T-helper 2 cell treated with Interferon-gamma antibody and Interleukin-4, amounts not matched to agents 5 μg/mL and 100 μg/mL, for 36 hours (primary cell): ENCODE measurements around the gene SLC39A6.
"Not testable (repeated sequence)": the region's sequence is repeated elsewhere in the genome, so short reads cannot be mapped to it uniquely, and the experiment has no call there.

Experiments
- DNase-seq: peaks from one replicate; pipeline ENCODE4 v3.0.0; 2021; ENCODE audit warnings: low spot score
- H3K27ac Mint-ChIP-seq: one replicate; pipeline ENCODE4 v1.8.0; 2021; ENCODE audit warnings: mild to moderate bottlenecking, mixed read lengths
- H3K27me3 Mint-ChIP-seq: one replicate; pipeline ENCODE4 v1.8.0; 2021; ENCODE audit warnings: low read depth, mixed read lengths
- H3K36me3 Mint-ChIP-seq: one replicate; pipeline ENCODE4 v1.8.0; 2021; ENCODE audit warnings: low read depth, mixed read lengths
- H3K4me1 Mint-ChIP-seq: one replicate; pipeline ENCODE4 v1.8.0; 2021; ENCODE audit warnings: low read depth, mixed read lengths
- H3K4me3 Mint-ChIP-seq: one replicate; pipeline ENCODE4 v1.8.0; 2022; ENCODE audit warnings: mild to moderate bottlenecking, moderate library complexity, mixed read lengths
- H3K9me3 Mint-ChIP-seq: one replicate; pipeline ENCODE4 v1.8.0; 2021; ENCODE audit warnings: mixed read lengths

The SLC39A6 gene, protein sequence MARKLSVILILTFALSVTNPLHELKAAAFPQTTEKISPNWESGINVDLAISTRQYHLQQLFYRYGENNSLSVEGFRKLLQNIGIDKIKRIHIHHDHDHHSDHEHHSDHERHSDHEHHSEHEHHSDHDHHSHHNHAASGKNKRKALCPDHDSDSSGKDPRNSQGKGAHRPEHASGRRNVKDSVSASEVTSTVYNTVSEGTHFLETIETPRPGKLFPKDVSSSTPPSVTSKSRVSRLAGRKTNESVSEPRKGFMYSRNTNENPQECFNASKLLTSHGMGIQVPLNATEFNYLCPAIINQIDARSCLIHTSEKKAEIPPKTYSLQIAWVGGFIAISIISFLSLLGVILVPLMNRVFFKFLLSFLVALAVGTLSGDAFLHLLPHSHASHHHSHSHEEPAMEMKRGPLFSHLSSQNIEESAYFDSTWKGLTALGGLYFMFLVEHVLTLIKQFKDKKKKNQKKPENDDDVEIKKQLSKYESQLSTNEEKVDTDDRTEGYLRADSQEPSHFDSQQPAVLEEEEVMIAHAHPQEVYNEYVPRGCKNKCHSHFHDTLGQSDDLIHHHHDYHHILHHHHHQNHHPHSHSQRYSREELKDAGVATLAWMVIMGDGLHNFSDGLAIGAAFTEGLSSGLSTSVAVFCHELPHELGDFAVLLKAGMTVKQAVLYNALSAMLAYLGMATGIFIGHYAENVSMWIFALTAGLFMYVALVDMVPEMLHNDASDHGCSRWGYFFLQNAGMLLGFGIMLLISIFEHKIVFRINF

DNA sequence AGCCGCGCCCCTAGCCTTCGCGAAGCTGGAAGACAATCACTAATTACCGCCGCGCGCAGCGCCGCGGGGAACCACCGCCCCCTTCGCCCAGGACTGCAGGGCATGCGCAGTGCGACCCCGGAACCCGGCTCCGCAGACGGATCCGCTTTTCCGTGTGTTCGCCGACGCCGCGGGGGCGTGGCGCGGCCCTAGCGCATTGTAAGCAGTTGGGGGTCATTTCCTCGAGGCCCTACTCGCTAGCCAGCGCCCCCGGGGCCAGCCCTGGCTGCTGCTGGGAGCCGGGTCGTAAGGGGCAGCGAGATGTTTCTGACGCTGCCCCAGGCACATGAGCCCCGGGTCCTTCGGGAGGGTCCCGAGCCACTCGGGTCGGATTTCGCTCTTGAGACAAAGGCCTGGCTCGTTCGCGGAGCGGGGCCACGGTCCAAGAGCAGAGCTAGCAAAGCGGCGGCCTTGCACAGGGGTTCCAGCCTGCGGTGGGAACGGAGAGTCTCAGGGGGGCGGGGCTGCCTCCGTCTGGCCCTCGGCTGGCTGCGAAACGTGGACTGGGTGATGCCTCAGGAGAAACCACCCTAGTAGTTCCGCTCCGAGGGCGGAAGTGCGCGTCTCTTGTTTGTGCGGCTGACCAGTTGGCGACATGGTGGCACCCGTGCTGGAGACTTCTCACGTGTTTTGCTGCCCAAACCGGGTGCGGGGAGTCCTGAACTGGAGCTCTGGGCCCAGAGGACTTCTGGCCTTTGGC, at the start of gene SLC39A6, which contains the start of gene ELP2:
Gene SLC39A6 (minus strand): TSS at position 41 of the 739 bp plus-strand sequence. CDS start 2,333 bp downstream, outside the sequence.
Gene ELP2 (plus strand): TSS at position 600 of the 739 bp plus-strand sequence. CDS start 35 bp downstream, at position 635.
- H3K4me3 Mint-ChIP-seq = peak within 1 kb of the TSS; percentile 95
- peaks cover 16% of the 10 kb centered on the region for H3K36me3 Mint-ChIP-seq
- H3K4me1 Mint-ChIP-seq = peaks cover 44% of the 10 kb centered on the region
- no peaks in the 10 kb centered on the region for H3K27me3 Mint-ChIP-seq
- no peaks in the 10 kb centered on the region for H3K9me3 Mint-ChIP-seq
- H3K27ac Mint-ChIP-seq = peak within 1 kb of the TSS; percentile 95
- DNase-seq = peak; percentile 93

- Mint-ChIP-seq H3K27me3 (no peaks in the 10 kb centered on the region), H3K4me3 (no peak overlapping the region), H3K4me1 (peaks cover 12% of the 10 kb centered on the region), H3K36me3 (peaks cover 20% of the 10 kb centered on the region), H3K27ac (no peak overlapping the region), H3K9me3 (no peaks in the 10 kb centered on the region)
- no peak for DNase-seq
Measured at GRCh38 chr18:36177913-36178312, 48.8 kb upstream of the SLC39A6 start.

DNA sequence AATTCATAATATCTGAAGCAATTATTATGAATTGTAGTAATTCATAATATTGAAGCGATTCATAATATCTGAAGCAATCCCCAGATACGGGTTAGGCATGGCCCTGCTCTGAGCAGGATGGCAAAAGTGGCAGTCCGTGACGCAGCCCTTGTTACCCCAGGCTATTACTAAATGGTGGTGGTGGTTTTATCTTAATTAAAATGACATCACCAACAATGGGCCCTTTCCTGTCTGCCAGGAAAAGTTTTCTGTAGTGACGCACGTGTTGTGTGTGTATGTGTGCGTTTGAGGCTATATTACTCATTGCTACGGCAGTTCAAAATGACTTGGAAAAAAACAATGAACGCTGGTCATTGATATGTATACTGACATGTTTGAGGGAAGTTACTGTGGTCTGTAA, 47.6 kb upstream of the SLC39A6 start:
- H3K27me3 Mint-ChIP-seq = no peaks in the 10 kb centered on the region
- H3K9me3 Mint-ChIP-seq = no peaks in the 10 kb centered on the region
- peaks cover 12% of the 10 kb centered on the region for H3K4me1 Mint-ChIP-seq
- peaks cover 22% of the 10 kb centered on the region for H3K36me3 Mint-ChIP-seq
- no peak for DNase-seq
- no peak overlapping the region for H3K4me3 Mint-ChIP-seq
- H3K27ac Mint-ChIP-seq = no peak overlapping the region

- H3K4me3 Mint-ChIP-seq = no peak overlapping the region
- DNase-seq = no peak
- no peaks in the 10 kb centered on the region for H3K9me3 Mint-ChIP-seq
Measured at GRCh38 chr18:36176177-36176584, 47.0 kb upstream of the SLC39A6 start.

GRCh38 chr18:36175481-36175880, 46.3 kb upstream of the SLC39A6 start:
- Mint-ChIP-seq H3K9me3 (no peaks in the 10 kb centered on the region), H3K27me3 (no peaks in the 10 kb centered on the region), H3K27ac (no peak overlapping the region), H3K4me3 (no peak overlapping the region), H3K36me3 (peaks cover 27% of the 10 kb centered on the region), H3K4me1 (peaks cover 12% of the 10 kb centered on the region)
- DNase-seq = no peak

More at GRCh38 chr18:36176177-36176584, 47.0 kb upstream of the SLC39A6 start:
- no peak overlapping the region for H3K27ac Mint-ChIP-seq
- peaks cover 22% of the 10 kb centered on the region for H3K36me3 Mint-ChIP-seq
- no peaks in the 10 kb centered on the region for H3K27me3 Mint-ChIP-seq
- peaks cover 12% of the 10 kb centered on the region for H3K4me1 Mint-ChIP-seq

DNA sequence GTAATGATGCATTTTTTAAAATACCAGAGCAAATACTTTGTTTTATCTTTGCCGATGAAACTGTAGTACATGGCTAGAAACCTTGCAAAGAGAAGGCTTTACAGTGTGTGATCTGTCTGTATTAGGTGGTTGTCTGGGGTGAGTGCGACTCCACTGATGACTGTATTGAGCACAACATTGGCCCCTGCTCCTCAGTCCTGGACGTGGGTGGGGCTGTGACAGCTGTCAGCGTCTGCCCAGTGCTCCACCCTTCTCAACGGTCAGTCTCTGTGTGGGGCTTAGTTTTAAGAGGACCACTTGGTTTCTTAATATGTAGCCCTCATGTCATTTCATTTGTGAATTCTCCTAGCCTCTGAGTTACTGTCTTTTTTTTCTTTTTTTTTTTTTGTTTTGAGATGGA, 40.8 kb upstream of the SLC39A6 start:
- Mint-ChIP-seq H3K27ac (no peak overlapping the region), H3K36me3 (peaks cover 37% of the 10 kb centered on the region), H3K9me3 (no peaks in the 10 kb centered on the region), H3K4me1 (no peaks in the 10 kb centered on the region), H3K27me3 (no peaks in the 10 kb centered on the region), H3K4me3 (no peak overlapping the region)
- DNase-seq = no peak

DNA sequence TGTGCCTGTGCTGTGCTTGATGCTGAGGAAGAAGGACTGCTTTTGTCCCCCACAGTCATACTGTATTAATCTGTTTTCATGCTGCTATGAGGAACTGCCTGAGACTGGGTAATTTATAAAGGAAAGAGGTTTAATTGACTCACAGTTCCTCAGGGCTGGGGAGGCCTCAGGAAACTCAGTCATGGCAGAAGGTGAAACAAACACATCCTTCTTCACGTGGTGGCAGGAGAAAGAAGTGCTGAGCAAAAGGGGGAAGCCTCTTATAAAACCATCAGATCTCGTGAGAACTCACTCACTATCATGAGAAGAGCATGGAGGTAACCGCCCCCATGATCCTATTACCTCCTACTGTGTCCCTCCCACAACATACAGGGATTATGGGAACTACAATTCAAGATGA, 39.2 kb upstream of the SLC39A6 start:
- not testable (repeated sequence) for H3K27ac Mint-ChIP-seq, H3K4me3 Mint-ChIP-seq, H3K9me3 Mint-ChIP-seq, H3K27me3 Mint-ChIP-seq, DNase-seq, H3K4me1 Mint-ChIP-seq
- peaks cover 45% of the 10 kb centered on the region for H3K36me3 Mint-ChIP-seq

- no peak for DNase-seq
- peaks cover 47% of the 10 kb centered on the region for H3K36me3 Mint-ChIP-seq
- H3K4me1 Mint-ChIP-seq = no peaks in the 10 kb centered on the region
- H3K27ac Mint-ChIP-seq = no peak overlapping the region
- no peaks in the 10 kb centered on the region for H3K27me3 Mint-ChIP-seq
- no peaks in the 10 kb centered on the region for H3K9me3 Mint-ChIP-seq
- no peak overlapping the region for H3K4me3 Mint-ChIP-seq
Measured at GRCh38 chr18:36167692-36168218, 38.6 kb upstream of the SLC39A6 start.

GRCh38 chr18:36162981-36163380, 33.8 kb upstream of the SLC39A6 start:
- Mint-ChIP-seq H3K4me1 (peaks cover 4% of the 10 kb centered on the region), H3K36me3 (peaks cover 53% of the 10 kb centered on the region), H3K4me3 (no peak overlapping the region), H3K27me3 (no peaks in the 10 kb centered on the region), H3K27ac (no peak overlapping the region), H3K9me3 (no peaks in the 10 kb centered on the region)
- no peak for DNase-seq

GRCh38 chr18:36160959-36161371, 31.8 kb upstream of the SLC39A6 start:
- DNase-seq = no peak
- no peak overlapping the region for H3K27ac Mint-ChIP-seq
- H3K9me3 Mint-ChIP-seq = no peaks in the 10 kb centered on the region
- H3K4me3 Mint-ChIP-seq = no peak overlapping the region
- H3K4me1 Mint-ChIP-seq = peaks cover 7% of the 10 kb centered on the region
- H3K27me3 Mint-ChIP-seq = no peaks in the 10 kb centered on the region
- H3K36me3 Mint-ChIP-seq = peaks cover 56% of the 10 kb centered on the region

GRCh38 chr18:36158266-36158867, 29.2 kb upstream of the SLC39A6 start:
- Mint-ChIP-seq H3K9me3 (no peaks in the 10 kb centered on the region), H3K4me1 (peaks cover 7% of the 10 kb centered on the region), H3K27ac (no peak overlapping the region), H3K27me3 (no peaks in the 10 kb centered on the region), H3K36me3 (peaks cover 47% of the 10 kb centered on the region), H3K4me3 (no peak overlapping the region)
- no peak for DNase-seq

DNA sequence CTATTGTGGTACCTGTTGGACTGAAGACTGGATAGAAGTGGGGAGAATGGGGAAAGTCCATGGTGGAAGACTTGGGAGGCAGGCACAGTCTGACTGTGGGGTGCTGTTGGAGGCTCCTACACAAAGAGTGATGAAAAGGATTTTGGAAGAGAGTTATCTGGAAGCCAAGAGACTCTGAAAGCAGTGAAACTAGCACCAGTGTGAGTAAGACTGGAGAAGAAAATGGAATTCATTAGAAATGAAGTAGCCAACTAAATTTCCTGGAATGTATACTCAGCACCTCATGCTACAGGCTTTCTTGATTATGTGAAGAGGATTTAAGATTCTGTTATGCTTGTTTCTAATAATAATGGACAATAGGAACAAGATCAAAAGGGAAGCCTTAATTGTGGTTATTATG, 28.3 kb upstream of the SLC39A6 start:
- DNase-seq = no peak
- Mint-ChIP-seq H3K9me3 (no peaks in the 10 kb centered on the region), H3K4me1 (peaks cover 10% of the 10 kb centered on the region), H3K27me3 (no peaks in the 10 kb centered on the region), H3K27ac (no peak overlapping the region), H3K4me3 (no peak overlapping the region), H3K36me3 (peaks cover 51% of the 10 kb centered on the region)
